Colonic mucosa (tissue), 4 donors: Measurements from ENCODE around the gene ABAT. TPM values are rescaled to one million over a fixed set of nuclear protein-coding genes. Genes with fewer than 3 reads are reported as not detected.
A peak's percentile ranks its signal among the peaks of the same experiment; 100 is the strongest.
"Not testable (repeated sequence)": the region's sequence is repeated elsewhere in the genome, so short reads cannot be mapped to it uniquely, and the experiment has no call there.

Experiments used
- DNase-seq: peaks from one replicate; pipeline ENCODE4 v3.0.0-alpha.2; 2020
- H3K27ac ChIP-seq: fragments of 200-600 bp; one replicate; pipeline ENCODE4 v1.8.0; 2021
- H3K27me3 ChIP-seq: fragments of 200-600 bp; one replicate; pipeline ENCODE4 v1.8.0; 2021
- H3K36me3 ChIP-seq: fragments of 200-600 bp; one replicate; pipeline ENCODE4 v1.8.0; 2021
- H3K4me1 ChIP-seq: fragments of 200-600 bp; one replicate; pipeline ENCODE4 v1.8.0; 2021; ENCODE audit warnings: mild to moderate bottlenecking
- H3K4me3 ChIP-seq: fragments of 200-600 bp; one replicate; pipeline ENCODE4 v1.8.0; 2021
- H3K9ac ChIP-seq, 2 donors: one replicate each; pipeline ENCODE4 v1.7.0; 2013; ENCODE audit warnings: control low read depth in 2 of 2, low read depth in 2 of 2, low read length in 2 of 2
- H3K9me3 ChIP-seq: fragments of 200-600 bp; one replicate; pipeline ENCODE4 v1.8.0; 2021
- CTCF ChIP-seq: fragments of 200-600 bp; IDR thresholded peaks from one replicate; pipeline ENCODE4 v1.8.0; 2022; ENCODE audit warnings: antibody characterized with exemption, mild to moderate bottlenecking
- intact Hi-C: fragments of 100-400 bp; cut with DNase I; formaldehyde crosslinking; loops from one replicate; pipeline ENCODE4 v1.14.1; 2022
- total RNA-seq, 2 donors: library from RNA; stranded (reverse); fragmentation: NEBNext Ultra II Directional in 1 of 2; extraction: Animal tissue kit (Norgen Biotek cat#: 25700) in 1 of 2; gene quantifications; one replicate each; pipeline ENCODE4 v1.2.1, GENCODE V29; 2021
- donor health status: healthy.
- donor health status: DM: no; HTN: no; CAD: no.
- donor health status: DM: no; HTN: no; CAD: no.

The ABAT gene
- total RNA-seq, 2 donors from 2014 or later, result 12.9 to 25.6 TPM

GRCh38 chr16:8782673-8783072 lies 108.3 kb downstream of the ABAT start:
- Histone ChIP-seq H3K9me3 (no peaks in the 10 kb centered on the region), H3K27ac (no peak overlapping the region), H3K4me1 (no peaks in the 10 kb centered on the region), H3K9ac (no peak overlapping the region), H3K36me3 (no peaks in the 10 kb centered on the region), H3K4me3 (no peak overlapping the region), H3K27me3 (no peaks in the 10 kb centered on the region)
- DNase-seq, result no peak
- intact Hi-C loops, result no loop called here
- TF ChIP-seq CTCF, result no peak

- Histone ChIP-seq H3K27me3 (no peaks in the 10 kb centered on the region), H3K9me3 (no peaks in the 10 kb centered on the region), H3K36me3 (no peaks in the 10 kb centered on the region), H3K4me3 (no peak overlapping the region), H3K9ac (no peak overlapping the region), H3K4me1 (peaks cover 3% of the 10 kb centered on the region), H3K27ac (no peak overlapping the region)
- intact Hi-C loops, result no loop called here
- TF ChIP-seq CTCF, result no peak
- no peak for DNase-seq
These were observed 111.0 kb downstream of the ABAT start for GRCh38 chr16:8785408-8785807.

- H3K27ac ChIP-seq, H3K4me3 ChIP-seq, H3K36me3 ChIP-seq, H3K4me1 ChIP-seq, H3K9ac ChIP-seq, DNase-seq, intact Hi-C loops, H3K27me3 ChIP-seq, H3K9me3 ChIP-seq: not testable (repeated sequence)
These were observed 111.9 kb downstream of the ABAT start for GRCh38 chr16:8786316-8786715.

GRCh38 chr16:8788578-8789172 lies 114.3 kb downstream of the ABAT start:
- Histone ChIP-seq H3K36me3 (no peaks in the 10 kb centered on the region), H3K4me1 (peaks cover 3% of the 10 kb centered on the region), H3K27me3 (no peaks in the 10 kb centered on the region), H3K4me3 (no peak overlapping the region), H3K9me3 (no peaks in the 10 kb centered on the region), H3K9ac (peak overlapping the region in 1 of 2 donors; percentile 48), H3K27ac (peak overlapping the region; percentile 51)
- no peak for TF ChIP-seq CTCF
- peak; percentile 68 for DNase-seq
- intact Hi-C loops, result no loop called here

- DNase-seq, result no peak
- no peak overlapping the region for H3K9ac ChIP-seq
- no peaks in the 10 kb centered on the region for H3K27me3 ChIP-seq
- H3K27ac ChIP-seq, result no peak overlapping the region
- H3K9me3 ChIP-seq, result no peaks in the 10 kb centered on the region
- intact Hi-C loops, result loop anchor here (5.0 kb wide), 2 partner anchors 87 to 228 kb away; partner anchors contain the start of gene LITAFD
- no peak for TF ChIP-seq CTCF
- H3K4me1 ChIP-seq, result peaks cover 9% of the 10 kb centered on the region
- no peak overlapping the region for H3K4me3 ChIP-seq
- no peaks in the 10 kb centered on the region for H3K36me3 ChIP-seq
These were observed 120.7 kb downstream of the ABAT start for GRCh38 chr16:8795091-8795490.

GRCh38 chr16:8795818-8796217 lies 121.4 kb downstream of the ABAT start:
- H3K27ac ChIP-seq, result no peak overlapping the region
- no peak overlapping the region for H3K4me3 ChIP-seq
- H3K27me3 ChIP-seq, result no peaks in the 10 kb centered on the region
- H3K36me3 ChIP-seq, result no peaks in the 10 kb centered on the region
- H3K9ac ChIP-seq, result no peak overlapping the region
- no peaks in the 10 kb centered on the region for H3K9me3 ChIP-seq
- peaks cover 10% of the 10 kb centered on the region for H3K4me1 ChIP-seq
- intact Hi-C loops, result loop anchor here (5.0 kb wide), 2 partner anchors 86 to 229 kb away; partner anchors contain the start of gene LITAFD
- TF ChIP-seq CTCF, result no peak
- no peak for DNase-seq
